K562 (cell line): ENCODE results near the gene ZNF177. TPM values are rescaled to one million over a fixed set of nuclear protein-coding genes. Genes with fewer than 3 reads are reported as not detected.
"Not testable (repeated sequence)": the region's sequence is repeated elsewhere in the genome, so short reads cannot be mapped to it uniquely, and the experiment has no call there.

ENCODE experiments used
- ATAC-seq: fragments of 200-7000 bp; cut with Tn5 transposase; 3 replicates; pipeline ENCODE4 v1.9.1; 2020; ENCODE audit warnings: moderate library complexity
- BruUV-seq: library from RNA; stranded (reverse); fragments of 400-500 nt; replicated peaks from 2 replicates; lab custom pipeline; 2021; lab: Mats Ljungman, UMichigan
- CTCF ChIA-PET: fragments of 300-600 bp; formaldehyde crosslinking; extraction: SDS; loops from one replicate; lab custom pipeline; 2021; ENCODE audit warnings: low intra/inter-chr PET ratio; lab: Yijun Ruan, JAX
- POLR2A ChIA-PET: fragments of 300-600, 350-650 bp; sonication (Branson Sonifier 250); formaldehyde crosslinking; extraction: SDS; loops from one replicate; lab custom pipeline; 2021; ENCODE audit warnings: antibody characterized with exemption, inconsistent platforms; lab: Yijun Ruan, JAX
- DNase-seq, 4 experiments: peaks; one replicate each; pipeline versions ENCODE4 v3.0.0 to v3.0.0-alpha.2; 2011 to 2018; ENCODE audit warnings: low spot score in 3 of 4, mixed read lengths in 3 of 4; ENCODE audit errors: extremely low read depth in 1 of 4
- FAIRE-seq: peaks from 2 replicates; lab custom pipeline; 2011; peaks lifted over from hg19 to GRCh38; lab: Jason Lieb, UNC
- H2AFZ ChIP-seq: 2 replicates; pipeline ENCODE4 v1.6.0; 2011; ENCODE audit warnings: low read depth, low read length, control low read depth, inconsistent platforms
- H3K27ac ChIP-seq: fragments of 200-600 bp; 3 replicates; pipeline ENCODE4 v1.8.0; 2011; ENCODE audit warnings: low read depth, mild to moderate bottlenecking, control low read depth, inconsistent platforms, low read length, moderate library complexity, mixed read lengths; ENCODE audit errors: extremely low read depth
- H3K27me3 ChIP-seq, 2 experiments: fragments of 300-600 bp in 1 of 2; 2 replicates in 1 of 2; 3 replicates in 1 of 2; pipeline versions ENCODE4 v1.6.0 to v1.8.0; 2011; ENCODE audit warnings: inconsistent platforms in 2 of 2, low read length in 2 of 2, mild to moderate bottlenecking in 1 of 2, mixed read lengths in 1 of 2, moderate library complexity in 1 of 2; ENCODE audit not compliant: control insufficient read depth in 2 of 2, insufficient read depth in 2 of 2
- H3K36me3 ChIP-seq: fragments of 300-600 bp; 3 replicates; pipeline ENCODE4 v1.8.0; 2011; ENCODE audit warnings: mild to moderate bottlenecking, low read length, inconsistent platforms; ENCODE audit not compliant: control insufficient read depth, insufficient read depth
- H3K4me1 ChIP-seq, 2 experiments: fragments of 200-600 bp in 1 of 2; replicated peaks in 1 of 2; 2 replicates in 1 of 2; 3 replicates in 1 of 2; pipeline versions ENCODE4 v1.5.1 to v1.8.0; 2011; ENCODE audit warnings: inconsistent platforms in 2 of 2, low read length in 2 of 2, mild to moderate bottlenecking in 1 of 2, mixed read lengths in 1 of 2, moderate library complexity in 1 of 2; ENCODE audit not compliant: control insufficient read depth in 2 of 2, insufficient read depth in 2 of 2
- H3K4me2 ChIP-seq: 2 replicates; pipeline ENCODE4 v1.6.1; 2011; ENCODE audit warnings: low read length, control low read depth, inconsistent platforms, mixed read lengths; ENCODE audit not compliant: insufficient read depth
- H3K4me3 ChIP-seq: fragments of 200-600 bp; sonication (generic), shearing (Covaris generic); 2 replicates; pipeline ENCODE4 v1.5.1; 2016; ENCODE audit warnings: control low read depth, inconsistent platforms
- H3K79me2 ChIP-seq: fragments of 200-600 bp; 3 replicates; pipeline ENCODE4 v1.8.0; 2011; ENCODE audit warnings: low read length, inconsistent platforms; ENCODE audit not compliant: control insufficient read depth, insufficient read depth
- H3K9ac ChIP-seq, 2 experiments: 2 replicates each; pipeline versions ENCODE4 v1.6.0 to v1.6.1; 2011; ENCODE audit warnings: low read depth in 2 of 2, low read length in 2 of 2, control low read depth in 1 of 2, inconsistent platforms in 1 of 2, mild to moderate bottlenecking in 1 of 2, mixed read lengths in 1 of 2; ENCODE audit not compliant: insufficient read depth in 1 of 2
- H3K9me1 ChIP-seq: one replicate; pipeline ENCODE4 v1.6.0; 2011; ENCODE audit warnings: inconsistent platforms, mild to moderate bottlenecking, low read length, moderate library complexity; ENCODE audit not compliant: control insufficient read depth, insufficient read depth
- H3K9me3 ChIP-seq: replicated peaks from 2 replicates; pipeline ENCODE4 v1.5.1; 2011; ENCODE audit warnings: low read depth, low read length, inconsistent platforms; ENCODE audit not compliant: control insufficient read depth, insufficient read depth
- H4K20me1 ChIP-seq: replicated peaks from 2 replicates; pipeline ENCODE4 v1.6.1; 2011; ENCODE audit warnings: low read length, inconsistent platforms, mixed read lengths; ENCODE audit not compliant: control insufficient read depth, insufficient read depth
- CHAMP1 ChIP-seq: fragments of 450-650 bp; IDR thresholded peaks from 2 replicates; pipeline ENCODE4 v1.6.1; 2016; ENCODE audit warnings: mild to moderate bottlenecking
- EHMT2 ChIP-seq: fragments of 450-650 bp; IDR thresholded peaks from 2 replicates; pipeline ENCODE4 v1.6.1; 2018; ENCODE audit warnings: antibody characterized with exemption
- ELF2 ChIP-seq: fragments of 250-450 bp; sonication (Bioruptor Pico); IDR thresholded peaks from 2 replicates; pipeline ENCODE4 v1.5.0; 2021; ENCODE audit warnings: mild to moderate bottlenecking
- ETS2 ChIP-seq: IDR thresholded peaks from 2 replicates; pipeline ENCODE4 v1.6.1; 2016; ENCODE audit warnings: borderline replicate concordance, missing genetic modification characterization, mild to moderate bottlenecking, moderate library complexity, missing compliant biosample characterization; ENCODE audit not compliant: poor library complexity, severe bottlenecking
- FOXJ3 ChIP-seq: sonication (generic); formaldehyde crosslinking; IDR thresholded peaks from 2 replicates; pipeline ENCODE4 v1.4.0; 2020; ENCODE audit warnings: mild to moderate bottlenecking, missing genetic modification reagents
- PKNOX1 ChIP-seq: fragments of 450-650 bp; IDR thresholded peaks from 2 replicates; pipeline ENCODE4 v1.6.1; 2016
- PYGO2 ChIP-seq: fragments of 450-650 bp; IDR thresholded peaks from 2 replicates; pipeline ENCODE4 v1.6.1; 2016; ENCODE audit warnings: mild to moderate bottlenecking, missing genetic modification characterization, moderate library complexity, missing compliant biosample characterization
- SMAD2 ChIP-seq: fragments of 150-350 bp; IDR thresholded peaks from 2 replicates; pipeline ENCODE4 v1.6.1; 2014; ENCODE audit warnings: low read depth, mild to moderate bottlenecking, low read length
- SMARCA5 ChIP-seq: fragments of 450-650 bp; IDR thresholded peaks from 2 replicates; pipeline ENCODE4 v1.6.1; 2016
- ZBTB26 ChIP-seq: fragments of 450-650 bp; formaldehyde crosslinking; IDR thresholded peaks from 2 replicates; pipeline ENCODE4 v1.4.0; 2022; ENCODE audit warnings: missing genetic modification characterization
- WGBS: fragments of 100-300 bp; shearing (Covaris generic); methylation state at CpG from one replicate; pipeline ENCODE4 v1.1.6; 2016; ENCODE audit warnings: low coverage, mixed read lengths; ENCODE audit not compliant: insufficient coverage; ENCODE audit errors: missing lambda C conversion rate; 5-methylcytosine and 5-hydroxymethylcytosine counted together
- in situ Hi-C: fragments of 300-500 bp; cut with MboI; formaldehyde crosslinking; loops from 4 replicates; pipeline ENCODE4 v1.15.0; 2018; ENCODE audit warnings: inconsistent platforms, mixed read lengths
- intact Hi-C: fragments of 100-400 bp; cut with micrococcal nuclease; formaldehyde crosslinking; loops from 2 replicates; pipeline ENCODE4 v1.14.2; 2022
- polyA plus RNA-seq, 8 experiments: library from polyadenylated mRNA; depleted of rRNA in 4 of 8; stranded (reverse) in 5 of 8; unstranded in 3 of 8; fragments of >200 nt; fragmentation: Nextera tagmentation in 2 of 8; fragmentation: Illumina TruSeq in 1 of 8; extraction: Ambion mirVana in 2 of 8; extraction: Trizol in 1 of 8; gene quantifications; 2 replicates each; pipeline versions ENCODE4 v1.2.1 to v1.2.3, GENCODE V29; 2011 to 2014; ENCODE audit warnings: inconsistent platforms in 1 of 8, missing spikeins in 1 of 8
- total RNA-seq, 7 experiments: library from RNA; depleted of rRNA in 6 of 7; stranded (reverse); fragments of >200 nt in 6 of 7; fragmentation: Illumina TruSeq in 2 of 7; extraction: Trizol in 2 of 7; gene quantifications; 2 replicates each; pipeline versions ENCODE4 v1.2.1 to v1.2.3, GENCODE V29; 2011 to 2021; ENCODE audit warnings: low replicate concordance in 1 of 7

ZNF177 gene
- total and polyA plus RNA-seq, 9 of the 15 experiments (the other 6 are each of a cell fraction or from before 2014, with no cell fraction given), result 0.25 to 1.8 (median 1.1) TPM

- H3K4me2 ChIP-seq, DNase-seq, POLR2A ChIA-PET, FAIRE-seq, H3K9me1 ChIP-seq, H3K4me1 ChIP-seq, BruUV-seq, H3K79me2 ChIP-seq, H4K20me1 ChIP-seq, H3K27ac ChIP-seq, H2AFZ ChIP-seq, H3K4me3 ChIP-seq, in situ Hi-C loops, H3K27me3 ChIP-seq, intact Hi-C loops, H3K36me3 ChIP-seq, H3K9ac ChIP-seq, ATAC-seq, CTCF ChIA-PET, H3K9me3 ChIP-seq: not testable (repeated sequence)
- WGBS, result 43% methylated on average over 6 of the region's 10 CpGs
These were observed 40.6 kb upstream of the ZNF177 start for GRCh38 chr19:9322201-9322600.

- Histone ChIP-seq H3K79me2 (peaks cover 8% of the 10 kb centered on the region; the same call in 2 of the 3 replicates), H3K36me3 (no peaks in the 10 kb centered on the region), H3K9ac (peak overlapping the region in 1 of 2 experiments; percentile 52; a peak in 2 of 4 replicates), H3K4me1 (peaks cover 0 to 10% of the 10 kb centered on the region in 2 experiments; a peak in 2 of 5 replicates), H3K4me3 (peak overlapping the region; percentile 59), H3K27ac (peak overlapping the region; percentile 73), H4K20me1 (no peaks in the 10 kb centered on the region), H3K9me3 (0 out of 2 replicates have a peak, but pooled peaks cover 4% of the 10 kb centered on the region), H3K27me3 (no peaks in the 10 kb centered on the region), H3K4me2 (peak overlapping the region; percentile 90), H2AFZ (peak overlapping the region; percentile 88), H3K9me1 (no peaks in the 10 kb centered on the region)
- POLR2A ChIA-PET, result interaction anchor here (0.5 to 1.7 kb wide), 4 partner anchors 14 to 112 kb away, joined by 3 to 6 read pairs (median 4); partner anchors contain the start of genes ZNF266 and ZNF699
- intact Hi-C loops, result no loop called here
- peak; percentile 75 for FAIRE-seq
- in situ Hi-C loops, result no loop called here
- peak; percentile 82 for ATAC-seq
- DNase-seq, result peak; percentile 55 to 75 (median 64)
- BruUV-seq, result no TSS peak
- 22% methylated on average over 9 of the region's 9 CpGs for WGBS
- CTCF ChIA-PET, result interaction anchor here (0.5 to 0.7 kb wide), 2 partner anchors 12 to 985 kb away, joined by 3 read pairs; no protein-coding TSS in a partner anchor
- TF ChIP-seq PKNOX1 (peak; percentile 46; the same call in 1 of the 2 replicates), SMARCA5 (no peak), EHMT2 (no peak), SMAD2 (no peak), ELF2 (0 out of 2 replicates have a peak, but pooled peaks have one; percentile 32), ZBTB26 (CRISPR knock-in tag) (no peak), PYGO2 (tag) (no peak), CHAMP1 (no peak), FOXJ3 (no peak), ETS2 (tag) (no peak)
These were observed 39.3 kb upstream of the ZNF177 start for GRCh38 chr19:9323557-9323918.
